ENCODE data around the gene RALGPS2. TPM values are rescaled to one million over a fixed set of nuclear protein-coding genes. Genes with fewer than 3 reads are reported as not detected.

RALGPS2 gene
- total and polyA plus RNA-seq, 2 of the 13 experiments (the other 11 are each of a cell fraction or from before 2014, with no cell fraction given): 15.6 to 36.0 TPM

DNA sequence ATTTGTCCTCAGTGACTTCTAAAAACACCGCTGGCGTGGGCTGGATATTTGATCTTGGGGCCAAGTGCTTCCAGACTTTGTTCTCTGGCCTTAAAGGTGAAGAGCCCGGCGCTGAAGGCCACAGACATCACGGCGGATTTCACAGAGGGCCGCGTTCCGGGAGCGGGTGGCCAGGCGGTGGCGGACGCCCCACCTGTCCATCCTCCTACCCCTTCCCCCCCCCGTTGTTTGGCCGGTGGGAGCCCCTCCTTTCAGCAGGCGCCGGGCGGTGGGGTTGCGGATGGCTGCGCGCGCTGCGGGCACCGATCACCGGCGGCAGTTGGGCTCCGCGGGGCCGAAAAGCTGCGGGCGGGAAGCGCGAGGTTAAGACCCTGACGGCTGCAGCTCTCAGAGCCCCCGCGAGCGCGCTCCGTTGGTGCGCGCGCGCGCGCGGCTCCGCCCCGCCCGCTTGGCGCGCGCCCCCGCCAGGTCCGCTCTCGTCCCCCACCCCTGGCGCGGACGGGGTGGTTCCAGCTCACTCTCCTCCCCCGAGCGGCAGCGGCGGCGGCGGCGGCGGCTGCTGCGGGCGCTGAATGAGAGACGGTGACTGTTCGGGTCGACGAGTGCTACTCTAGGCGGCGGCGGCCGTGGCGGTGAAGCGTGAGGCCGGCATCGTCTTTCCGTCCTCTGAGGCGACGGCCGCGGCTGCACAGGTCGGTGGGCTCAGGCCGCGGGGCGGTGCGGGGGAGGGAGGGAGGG, at the start of gene RALGPS2 (continued):
- TF ChIP-seq, protein P1, sequence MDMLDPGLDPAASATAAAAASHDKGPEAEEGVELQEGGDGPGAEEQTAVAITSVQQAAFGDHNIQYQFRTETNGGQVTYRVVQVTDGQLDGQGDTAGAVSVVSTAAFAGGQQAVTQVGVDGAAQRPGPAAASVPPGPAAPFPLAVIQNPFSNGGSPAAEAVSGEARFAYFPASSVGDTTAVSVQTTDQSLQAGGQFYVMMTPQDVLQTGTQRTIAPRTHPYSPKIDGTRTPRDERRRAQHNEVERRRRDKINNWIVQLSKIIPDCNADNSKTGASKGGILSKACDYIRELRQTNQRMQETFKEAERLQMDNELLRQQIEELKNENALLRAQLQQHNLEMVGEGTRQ (IDR thresholded peaks at IDR 0.05; ENCODE audit: low read depth, low read length): no peak
- TF ChIP-seq, protein P1 (CRISPR knock-in tag; IDR thresholded peaks at IDR 0.05; ENCODE audit: borderline replicate concordance): no peak
- TF ChIP-seq NFIB (CRISPR knock-in tag; IDR thresholded peaks at IDR 0.05; ENCODE audit: borderline replicate concordance) (no peak), MTA1 (CRISPR knock-in tag; IDR thresholded peaks at IDR 0.05; ENCODE audit: borderline replicate concordance) (peak; percentile 46; the same call in 1 of the 2 replicates), ZNF230 (CRISPR knock-in tag; IDR thresholded peaks at IDR 0.05) (peak; percentile 70), ZC3H13 (CRISPR knock-in tag; IDR thresholded peaks at IDR 0.05) (peak; percentile 68), ZNF816 (CRISPR knock-in tag; IDR thresholded peaks at IDR 0.05; ENCODE audit: borderline replicate concordance) (no peak; the same call in 1 of the 2 replicates), ZNF20 (CRISPR knock-in tag; IDR thresholded peaks at IDR 0.05) (no peak), ZNF546 (CRISPR knock-in tag; conservative IDR thresholded peaks at IDR 0.05) (no peak), ZKSCAN8 (CRISPR knock-in tag; IDR thresholded peaks at IDR 0.05; ENCODE audit: borderline replicate concordance) (no peak), ARNT2 (CRISPR knock-in tag; IDR thresholded peaks at IDR 0.05; ENCODE audit: low read depth) (peak; percentile 43), HNRNPL (IDR thresholded peaks at IDR 0.05; ENCODE audit: low read depth, low read length) (0 out of 2 replicates have a peak, but pooled peaks have one; percentile 13), NCOA5 (CRISPR knock-in tag; IDR thresholded peaks at IDR 0.05) (no peak), ZNF574 (CRISPR knock-in tag; IDR thresholded peaks at IDR 0.05) (peak; percentile 47), MATR3 (CRISPR knock-in tag; IDR thresholded peaks at IDR 0.05) (no peak), ZNF616 (CRISPR knock-in tag; IDR thresholded peaks at IDR 0.05; ENCODE audit: low read depth) (no peak), SOX13 (IDR thresholded peaks at IDR 0.05) (no peak), SOX13 (CRISPR knock-in tag; conservative IDR thresholded peaks at IDR 0.05 in 1 of 2, IDR thresholded peaks at IDR 0.05 in 1 of 2) (peak in 1 of 2 experiments; percentile 15; a peak in 1 of 4 replicates)
- TF ChIP-seq, protein P2, sequence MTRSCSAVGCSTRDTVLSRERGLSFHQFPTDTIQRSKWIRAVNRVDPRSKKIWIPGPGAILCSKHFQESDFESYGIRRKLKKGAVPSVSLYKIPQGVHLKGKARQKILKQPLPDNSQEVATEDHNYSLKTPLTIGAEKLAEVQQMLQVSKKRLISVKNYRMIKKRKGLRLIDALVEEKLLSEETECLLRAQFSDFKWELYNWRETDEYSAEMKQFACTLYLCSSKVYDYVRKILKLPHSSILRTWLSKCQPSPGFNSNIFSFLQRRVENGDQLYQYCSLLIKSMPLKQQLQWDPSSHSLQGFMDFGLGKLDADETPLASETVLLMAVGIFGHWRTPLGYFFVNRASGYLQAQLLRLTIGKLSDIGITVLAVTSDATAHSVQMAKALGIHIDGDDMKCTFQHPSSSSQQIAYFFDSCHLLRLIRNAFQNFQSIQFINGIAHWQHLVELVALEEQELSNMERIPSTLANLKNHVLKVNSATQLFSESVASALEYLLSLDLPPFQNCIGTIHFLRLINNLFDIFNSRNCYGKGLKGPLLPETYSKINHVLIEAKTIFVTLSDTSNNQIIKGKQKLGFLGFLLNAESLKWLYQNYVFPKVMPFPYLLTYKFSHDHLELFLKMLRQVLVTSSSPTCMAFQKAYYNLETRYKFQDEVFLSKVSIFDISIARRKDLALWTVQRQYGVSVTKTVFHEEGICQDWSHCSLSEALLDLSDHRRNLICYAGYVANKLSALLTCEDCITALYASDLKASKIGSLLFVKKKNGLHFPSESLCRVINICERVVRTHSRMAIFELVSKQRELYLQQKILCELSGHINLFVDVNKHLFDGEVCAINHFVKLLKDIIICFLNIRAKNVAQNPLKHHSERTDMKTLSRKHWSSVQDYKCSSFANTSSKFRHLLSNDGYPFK (CRISPR knock-in tag; IDR thresholded peaks at IDR 0.05; ENCODE audit: borderline replicate concordance): 0 out of 2 replicates have a peak, but pooled peaks have one; percentile 41

Measured in HepG2 (cell line).